GM21737 (cell line): ENCODE measurements around the gene COL6A3.

Source experiments
- ATAC-seq: cut with Tn5 transposase; IDR thresholded peaks from one replicate; pipeline ENCODE4 v1.9.1; 2021; ENCODE audit warnings: mild to moderate bottlenecking, moderate library complexity; ENCODE audit not compliant: unreplicated experiment

Gene COL6A3

DNA sequence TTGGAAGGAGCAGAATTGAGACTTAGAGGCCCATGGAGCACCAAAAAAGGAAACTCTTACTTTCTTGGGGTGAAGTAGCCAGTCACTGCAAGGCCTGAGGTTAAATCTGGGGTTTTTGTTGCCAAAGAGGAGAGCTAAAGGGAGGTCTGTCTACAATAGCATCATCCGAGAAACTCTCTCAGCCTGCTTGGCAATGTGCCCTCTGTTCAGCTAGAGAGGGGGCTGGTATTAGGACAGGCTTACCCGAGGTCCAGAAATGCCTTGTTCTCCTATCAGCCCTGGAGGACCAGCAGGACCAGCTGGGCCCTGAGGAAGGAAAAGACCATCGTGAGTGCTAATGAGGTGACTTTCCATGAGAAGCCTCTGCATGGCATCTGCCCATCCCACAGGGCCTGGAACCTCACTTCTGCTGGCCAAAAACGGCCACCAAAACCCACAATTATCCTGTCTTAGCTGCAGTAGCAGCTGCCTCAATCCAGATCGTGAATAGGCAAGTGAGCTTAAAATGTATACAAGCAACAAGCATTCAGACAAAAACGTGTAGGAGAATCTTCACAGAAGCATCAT lies 61.6 kb downstream of the COL6A3 start:
- no peak for ATAC-seq

DNA sequence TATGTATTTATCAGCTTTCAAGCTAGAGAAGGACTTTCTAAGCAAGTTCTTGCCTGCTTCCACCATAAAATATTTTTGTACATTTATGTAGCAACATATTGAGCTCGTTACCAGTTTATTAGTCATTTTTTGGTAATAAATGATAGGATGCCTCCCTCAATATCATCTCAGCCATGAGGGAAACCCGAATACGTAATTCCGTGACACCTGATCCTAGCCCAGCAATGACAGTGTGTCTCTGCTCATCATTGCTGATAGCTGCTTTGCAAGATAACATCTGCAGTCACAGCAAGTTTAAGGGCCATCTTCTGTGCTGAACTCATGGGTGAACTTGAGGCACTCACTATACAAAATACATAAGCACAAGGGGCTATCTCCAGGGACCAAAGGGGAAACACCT lies 62.2 kb downstream of the COL6A3 start:
- no peak for ATAC-seq

DNA sequence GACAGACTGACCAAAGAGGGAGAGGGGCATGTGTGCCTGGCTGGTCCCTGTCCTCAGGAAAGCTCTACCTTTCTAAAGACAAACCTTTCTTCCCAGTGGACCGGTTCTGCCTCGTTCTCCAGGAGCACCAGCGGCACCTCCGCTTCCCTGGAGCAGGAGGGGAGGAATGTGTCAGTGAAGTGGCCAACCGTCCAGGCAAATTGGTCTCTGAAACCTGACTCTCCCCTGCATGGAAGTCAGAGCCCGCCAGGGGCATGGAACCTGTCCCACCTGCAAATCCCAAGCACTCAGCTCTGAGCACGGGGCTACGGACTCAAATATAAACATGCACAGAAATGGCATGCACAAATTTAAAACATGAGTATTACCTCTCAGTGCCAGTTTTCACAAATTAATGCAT lies 62.9 kb downstream of the COL6A3 start:
- no peak for ATAC-seq

DNA sequence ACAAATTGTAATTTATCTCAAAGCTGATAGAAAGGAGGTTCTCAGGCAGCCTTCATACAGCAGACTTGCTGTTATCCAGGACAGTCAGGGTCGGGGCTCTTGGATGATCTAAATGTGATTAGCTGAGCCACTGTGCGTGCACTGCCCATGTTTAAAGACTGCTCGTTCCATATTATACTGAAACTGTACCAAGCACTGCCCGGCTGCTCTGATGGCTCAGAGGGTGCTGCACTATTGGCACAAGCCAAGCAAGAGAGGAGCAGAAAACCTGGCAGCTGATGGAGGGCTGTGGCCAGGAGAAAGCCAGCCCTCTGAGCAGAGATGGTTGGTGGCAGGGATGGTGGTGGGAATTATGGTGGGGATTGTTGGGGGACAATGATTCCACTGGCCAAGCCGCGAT lies 63.4 kb downstream of the COL6A3 start:
- ATAC-seq, result no peak

DNA sequence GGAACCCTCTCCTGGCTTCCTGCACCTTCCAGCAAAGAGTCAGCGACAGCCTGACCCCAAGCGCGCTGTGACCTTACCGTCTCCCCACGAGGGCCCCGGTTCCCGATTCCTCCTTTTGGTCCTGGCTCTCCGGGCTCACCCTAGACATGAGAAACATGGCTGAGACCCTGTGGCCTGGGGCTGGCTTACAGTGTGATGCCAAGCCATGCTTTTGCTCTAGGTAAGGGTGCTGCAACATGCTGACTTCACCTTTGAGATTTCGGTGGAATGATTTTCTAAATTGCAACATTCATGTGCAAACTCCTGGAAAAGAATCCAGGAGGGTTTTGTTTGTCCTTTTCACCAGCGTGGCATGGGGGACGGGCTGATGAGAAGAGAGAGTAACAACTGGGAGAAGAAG lies 63.9 kb downstream of the COL6A3 start:
- no peak for ATAC-seq

DNA sequence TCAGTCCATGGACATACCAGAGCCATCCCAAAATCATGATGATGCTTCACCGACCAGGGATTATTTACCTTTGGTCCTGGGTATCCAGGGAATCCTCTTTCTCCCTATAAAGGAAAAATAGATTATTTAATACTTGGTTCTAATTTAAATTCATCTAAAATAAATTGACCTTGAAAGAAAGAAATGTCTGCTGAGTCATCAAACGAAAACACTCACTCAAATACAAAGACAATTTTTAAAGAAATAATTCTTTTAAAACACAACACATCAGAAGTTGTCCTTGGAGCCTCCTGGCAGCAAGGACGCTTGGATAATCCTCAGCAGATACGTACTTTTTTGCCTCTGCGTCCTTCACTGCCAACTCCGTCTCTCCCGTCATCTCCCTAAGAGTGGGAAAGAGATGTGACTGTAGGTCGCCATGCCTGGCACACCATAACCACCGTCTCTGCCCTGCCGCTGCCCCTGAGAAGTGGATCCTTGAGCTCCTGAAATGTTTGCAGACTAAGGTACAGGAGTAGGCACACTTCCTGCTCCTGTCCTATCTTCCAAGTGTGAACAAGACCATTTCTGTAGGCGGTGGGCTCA lies 65.6 kb downstream of the COL6A3 start:
- ATAC-seq, result no peak

DNA sequence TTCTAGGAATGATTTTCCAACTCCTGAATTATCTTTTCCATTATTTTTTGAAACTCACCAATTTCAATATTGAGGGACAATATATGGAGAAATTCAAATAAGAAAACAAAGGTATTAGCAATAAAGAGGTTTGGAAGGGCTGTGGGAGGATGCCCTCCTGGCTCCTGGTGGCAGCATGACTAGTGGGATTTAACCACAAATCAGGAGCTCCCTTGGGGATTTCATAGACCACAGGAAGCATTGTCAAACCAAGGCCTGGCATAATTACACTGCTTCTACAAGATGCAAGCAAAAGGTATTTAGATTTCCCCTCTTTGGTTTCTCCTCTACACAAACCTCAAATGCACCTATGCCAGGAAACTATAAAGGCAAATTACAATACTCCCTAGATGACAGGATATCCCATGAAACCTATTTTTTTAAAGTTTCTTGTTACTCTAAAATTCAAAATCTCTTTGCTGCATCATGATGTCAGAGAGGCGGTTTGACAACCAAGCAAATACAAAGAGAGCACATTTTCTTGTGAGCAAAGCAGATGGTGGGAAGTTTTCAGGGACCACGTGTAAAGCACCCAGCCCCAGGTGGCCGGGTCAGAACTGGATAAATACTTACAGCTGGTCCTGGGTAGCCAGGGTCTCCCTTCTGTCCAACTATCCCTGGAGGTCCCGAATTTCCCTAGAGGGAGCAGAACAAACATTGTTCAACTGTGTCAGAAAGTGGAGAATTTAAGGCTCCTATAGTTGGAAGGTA lies 67.9 kb downstream of the COL6A3 start:
- no peak for ATAC-seq

DNA sequence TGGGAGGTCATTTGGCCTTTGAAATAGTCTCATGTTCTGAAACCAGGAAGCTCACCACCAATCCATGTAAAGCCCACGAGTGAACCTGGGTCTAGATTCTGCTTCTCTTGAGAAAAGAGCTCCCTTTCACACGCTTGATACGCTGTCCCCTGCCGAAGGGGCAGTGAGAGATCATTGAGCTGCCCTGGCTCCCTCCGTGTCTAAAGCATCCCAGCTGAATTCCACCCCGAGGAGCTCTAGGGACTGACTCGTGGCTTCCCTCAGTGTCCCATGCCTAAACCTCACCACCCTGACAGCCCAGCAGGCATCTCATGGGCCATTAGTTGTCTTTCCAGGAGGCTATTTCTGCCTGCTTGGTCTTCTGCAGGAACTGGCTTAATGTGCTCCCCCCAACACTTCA lies 68.6 kb downstream of the COL6A3 start:
- no peak for ATAC-seq

DNA sequence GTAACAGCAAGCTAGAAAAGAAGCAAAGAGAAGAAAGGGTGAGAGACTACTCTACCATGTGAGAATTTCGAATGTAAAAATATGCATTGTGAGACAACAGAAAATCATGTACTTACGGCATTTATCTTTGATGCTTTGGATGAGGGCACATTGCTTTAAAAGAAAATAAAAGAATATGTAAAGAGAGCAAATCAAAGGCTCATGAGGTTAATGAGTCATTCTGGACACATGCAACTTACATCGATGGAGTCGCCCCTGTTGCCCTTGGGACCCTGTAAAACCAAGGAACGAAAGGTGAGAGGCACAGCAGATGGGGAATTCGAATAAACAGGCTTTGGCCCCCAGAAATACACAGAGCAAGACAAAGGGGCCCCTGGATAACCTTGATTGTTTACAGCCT lies 69.0 kb downstream of the COL6A3 start:
- ATAC-seq, result no peak

DNA sequence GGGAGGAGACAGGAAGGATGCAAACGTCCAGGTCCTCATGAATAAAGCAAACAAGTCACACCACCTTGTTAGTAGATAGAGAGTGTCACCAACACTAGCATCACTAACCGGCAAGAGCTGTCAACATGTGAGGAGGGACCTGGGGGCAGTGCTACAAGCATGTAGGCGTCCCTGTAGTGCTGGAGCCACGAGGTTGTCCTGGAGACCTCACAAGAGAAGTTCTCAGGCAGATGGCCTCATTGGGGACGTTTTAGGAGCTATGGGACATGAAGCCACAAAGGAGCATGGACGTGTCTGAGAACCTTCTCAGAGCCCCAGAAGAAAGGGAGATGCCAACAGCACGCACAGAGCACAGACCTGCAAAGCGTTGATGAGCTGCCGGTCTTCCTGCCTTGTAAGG lies 70.0 kb downstream of the COL6A3 start:
- ATAC-seq, result no peak

DNA sequence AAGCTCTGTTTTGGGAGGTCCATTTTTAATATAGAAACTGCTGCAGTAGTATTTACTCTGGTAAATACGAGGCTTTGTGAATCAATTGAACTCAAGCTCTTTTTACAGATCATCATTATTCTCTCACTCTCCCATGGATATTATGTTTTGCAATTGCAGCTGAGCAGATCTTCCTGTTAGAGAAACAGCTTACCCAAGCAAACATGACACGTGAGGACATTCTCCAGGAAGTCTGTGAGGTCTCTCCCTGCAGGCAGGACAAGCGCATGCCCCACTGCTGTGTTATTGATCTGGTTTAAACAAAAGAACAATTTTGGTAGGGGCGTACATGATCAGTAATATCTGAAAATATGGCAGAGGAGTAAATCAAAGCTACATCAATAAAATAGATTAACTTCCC lies 72.1 kb downstream of the COL6A3 start:
- no peak for ATAC-seq

DNA sequence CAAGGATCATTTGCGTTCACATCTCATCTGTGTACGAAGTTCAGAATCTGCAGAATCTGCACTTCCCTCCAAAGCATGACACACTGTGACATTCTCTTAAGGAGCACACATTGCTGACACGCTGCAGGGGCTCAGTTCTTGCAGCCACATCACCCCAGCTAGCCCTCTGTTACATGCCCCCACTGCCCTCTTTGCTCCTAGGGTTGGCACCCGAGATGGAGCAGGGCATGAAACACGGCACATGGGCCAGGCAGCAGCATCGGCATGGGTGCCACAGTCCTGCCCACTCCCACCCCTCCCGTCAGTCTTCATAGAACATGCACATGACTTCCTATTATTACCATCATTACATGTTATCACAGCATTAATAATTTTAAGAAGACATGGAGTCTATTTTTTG lies 76.4 kb downstream of the COL6A3 start:
- no peak for ATAC-seq

DNA sequence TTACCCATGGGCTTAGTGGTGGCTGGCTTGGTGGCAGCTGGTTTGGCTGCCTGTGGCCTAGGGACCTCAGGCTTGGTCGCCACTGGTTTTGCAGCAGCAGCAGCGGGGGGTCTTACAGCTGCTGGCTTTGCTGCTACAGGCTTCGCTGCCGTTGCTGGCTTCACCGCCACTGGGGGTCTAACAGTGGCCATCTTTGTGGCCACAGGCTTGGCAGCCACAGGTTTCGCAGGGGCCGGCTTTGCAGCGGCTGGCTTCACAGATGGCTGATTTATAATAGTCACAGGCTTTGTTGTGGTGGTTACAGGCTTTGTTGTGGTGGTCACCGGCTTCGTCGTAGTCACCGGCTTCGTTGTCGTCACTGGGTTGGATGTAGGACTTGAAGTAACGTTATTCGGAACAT lies 77.8 kb downstream of the COL6A3 start:
- ATAC-seq, result no peak

DNA sequence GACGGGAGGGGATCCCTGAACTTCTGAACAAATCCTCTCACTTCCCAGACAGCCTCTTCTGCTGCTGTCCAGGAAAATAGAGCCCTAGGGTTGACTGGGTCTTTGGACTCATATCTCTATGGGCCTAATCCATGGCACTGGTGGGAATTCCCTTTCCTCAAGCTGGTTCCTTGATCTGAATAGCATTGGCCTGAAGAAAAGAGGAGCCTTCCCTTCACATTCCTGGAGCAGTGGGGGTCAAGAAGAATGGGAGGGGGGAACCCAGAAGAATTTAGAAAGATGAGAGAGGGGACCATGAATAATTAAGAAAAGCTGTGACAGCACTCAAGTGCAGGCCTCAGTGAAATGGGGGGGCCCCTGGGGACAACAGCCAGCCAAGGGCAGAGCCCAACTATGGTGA lies 80.2 kb downstream of the COL6A3 start:
- no peak for ATAC-seq

DNA sequence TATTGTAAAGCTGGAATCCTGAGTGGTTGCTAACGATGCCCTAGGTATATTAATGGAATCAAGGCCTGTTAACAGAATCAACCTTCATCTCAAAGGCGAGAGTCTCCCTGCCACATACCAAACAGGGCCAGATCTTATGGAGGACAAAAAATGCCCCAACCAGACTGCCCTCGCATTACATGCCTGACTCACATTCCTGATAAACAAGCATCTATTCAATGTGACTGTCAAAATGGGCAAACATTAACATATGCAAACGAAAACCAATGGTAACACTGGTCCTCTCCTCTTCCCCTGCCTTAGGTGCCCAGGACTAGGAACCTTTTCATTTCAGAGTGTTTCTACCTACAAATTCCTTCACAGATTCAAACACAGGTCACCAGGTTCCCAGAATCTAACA lies 83.4 kb downstream of the COL6A3 start:
- no peak for ATAC-seq

DNA sequence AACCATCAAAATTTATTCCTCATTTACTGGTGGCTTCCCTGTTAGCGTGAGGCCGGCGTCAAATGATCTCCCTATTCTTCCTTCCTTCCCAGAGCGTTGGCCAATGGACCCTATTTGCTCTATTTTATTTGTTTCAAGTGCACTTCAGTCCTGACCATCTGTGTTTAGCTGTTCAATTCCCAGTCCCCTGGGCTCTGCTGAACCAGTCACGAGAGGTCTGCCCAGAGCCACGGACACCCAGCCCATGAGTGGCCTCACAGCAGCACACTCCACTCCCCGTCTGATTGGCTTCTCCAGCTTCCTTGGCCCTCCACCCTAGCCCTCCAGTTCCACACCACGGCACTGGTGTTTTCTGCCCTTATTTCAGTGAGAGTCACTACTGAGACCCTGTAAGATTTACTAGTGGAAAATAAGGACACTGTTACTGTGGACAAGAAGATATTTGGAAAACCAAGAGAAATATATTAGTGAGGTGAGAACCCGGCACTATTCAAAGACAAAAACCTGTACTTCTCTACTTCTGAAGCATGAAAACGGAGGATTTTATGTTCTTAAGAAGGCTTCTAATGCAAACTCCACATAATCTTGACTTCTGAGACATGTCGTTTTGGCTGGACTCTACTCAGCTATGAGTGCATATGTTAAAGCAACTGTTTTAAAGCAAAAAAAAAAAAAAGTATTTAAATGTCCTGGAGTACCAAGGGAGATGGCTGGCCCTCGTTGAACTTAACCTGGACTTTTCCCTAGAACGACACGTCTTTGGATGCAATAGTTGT lies 86.6 kb downstream of the COL6A3 start:
- no peak for ATAC-seq

DNA sequence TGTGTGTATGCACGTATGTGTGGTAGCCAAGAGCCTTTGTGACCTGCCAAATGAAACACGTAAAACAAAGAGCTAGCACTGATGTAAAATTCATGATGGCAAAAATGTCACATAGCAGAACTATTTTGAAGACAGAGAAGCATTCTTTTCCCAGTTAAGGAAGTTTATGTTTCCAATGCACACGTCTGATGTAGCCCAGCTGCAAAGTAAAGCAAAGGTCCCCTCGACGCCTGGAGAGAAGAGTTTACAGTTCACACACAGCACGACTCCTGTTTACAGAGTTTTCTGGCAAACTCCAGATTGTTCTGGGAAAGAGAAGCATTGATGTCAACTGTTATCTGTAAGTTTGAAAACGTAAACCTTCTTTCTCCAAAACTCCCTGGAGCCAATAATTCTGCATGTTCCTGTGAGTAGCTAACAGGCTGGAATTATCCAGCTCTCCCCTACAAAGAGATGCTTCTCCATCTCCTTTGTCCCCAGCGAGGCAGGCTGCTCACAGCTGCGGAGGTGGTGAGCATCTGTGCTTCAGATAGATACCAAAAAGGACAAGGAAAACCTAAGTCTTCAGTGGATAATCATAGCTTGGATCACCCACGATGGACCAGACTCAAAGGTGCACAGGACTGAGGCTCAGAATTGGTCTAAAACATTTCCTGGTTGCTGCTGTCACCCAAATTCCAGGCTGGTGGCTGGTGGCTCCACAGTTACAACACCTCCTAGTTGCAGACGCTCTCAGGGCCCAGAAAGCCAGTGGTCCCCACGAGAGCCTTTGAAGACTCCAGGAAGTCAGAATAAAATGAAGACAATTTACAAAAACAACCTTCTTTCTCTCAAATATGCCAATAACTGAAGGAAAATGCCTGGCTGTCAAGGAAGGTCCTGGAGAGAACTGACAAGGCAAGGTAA lies 87.4 kb downstream of the COL6A3 start:
- no peak for ATAC-seq

DNA sequence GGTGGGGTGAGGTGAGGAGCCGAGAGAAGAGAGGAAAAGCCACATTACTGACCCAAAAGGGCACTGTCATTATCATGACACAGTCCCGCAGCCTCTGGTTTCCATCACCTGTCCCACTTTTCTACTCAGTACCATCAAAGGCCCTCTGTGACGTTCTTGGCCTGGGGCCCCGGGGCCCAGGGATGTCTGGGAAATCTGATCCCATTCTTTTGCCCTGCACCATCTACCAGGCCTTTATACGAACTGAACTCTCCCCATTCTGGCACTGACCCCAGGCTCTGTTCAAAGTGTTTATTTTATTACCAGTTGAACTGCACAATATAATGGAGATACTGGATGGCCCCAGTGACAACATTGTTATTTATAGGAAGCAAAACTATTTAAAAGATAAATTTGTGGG lies 89.1 kb downstream of the COL6A3 start:
- ATAC-seq, result no peak

DNA sequence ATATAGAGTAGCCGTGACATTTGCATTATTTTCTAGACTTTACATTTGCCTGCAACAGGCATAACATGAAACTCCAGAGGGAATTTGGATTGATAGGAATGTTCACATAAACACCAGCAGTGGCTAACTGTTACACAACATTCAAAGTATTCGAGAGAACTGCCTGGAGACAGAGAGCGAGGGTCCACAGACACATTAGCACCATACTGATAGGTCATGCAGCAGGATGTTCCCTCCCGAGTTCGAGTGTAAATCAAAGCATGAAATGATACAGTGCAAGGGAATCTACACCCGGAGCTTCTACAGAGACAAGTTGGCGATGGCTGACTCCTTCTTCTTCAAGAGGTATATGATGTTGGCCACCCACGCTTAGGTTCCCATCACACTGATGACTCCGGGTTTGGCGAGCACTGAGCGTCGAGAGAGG lies 89.5 kb downstream of the COL6A3 start:
- no peak for ATAC-seq

DNA sequence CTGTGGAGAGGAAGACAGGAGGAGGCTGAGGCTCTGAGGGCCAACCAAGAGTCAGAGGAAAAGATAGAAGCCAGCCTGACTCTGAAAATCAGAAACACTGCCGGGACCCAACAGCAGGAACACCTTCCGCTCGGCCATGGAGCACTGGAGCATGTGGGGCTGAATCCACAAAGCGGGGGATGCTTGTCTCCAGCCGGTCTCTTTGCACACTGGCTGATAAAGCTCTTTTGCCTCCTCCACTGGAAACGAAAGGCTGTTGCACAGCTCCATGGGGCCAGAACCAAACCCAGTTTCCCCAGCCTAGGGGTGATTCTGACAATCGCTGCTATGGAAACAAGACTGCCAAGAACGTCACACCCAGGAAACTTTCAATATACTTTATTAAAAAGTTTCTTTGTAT lies 90.3 kb downstream of the COL6A3 start:
- no peak for ATAC-seq

DNA sequence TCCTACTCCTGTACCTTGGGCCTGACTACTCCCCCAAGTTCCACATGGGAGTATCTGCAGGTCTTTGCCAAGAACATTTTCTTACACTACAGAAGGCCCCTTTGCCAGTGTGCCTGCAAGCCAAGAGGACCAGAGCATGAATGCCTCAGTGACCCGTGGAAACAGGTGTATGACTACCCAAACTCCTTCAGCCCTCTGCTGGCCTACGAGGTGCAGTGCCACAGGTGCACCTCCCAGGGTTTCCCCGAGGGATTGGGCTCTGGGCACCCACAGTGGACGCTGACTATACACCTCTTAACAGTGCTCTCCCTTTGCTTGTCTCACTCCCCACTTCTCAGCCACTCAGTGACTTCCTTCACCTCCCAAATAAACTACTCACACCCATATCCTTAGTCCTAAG lies 91.4 kb downstream of the COL6A3 start:
- ATAC-seq, result no peak
